Muscle of arm (tissue), 12 donors: Measurements from ENCODE around the gene MAP3K20. TPM values are rescaled to one million over a fixed set of nuclear protein-coding genes. Genes with fewer than 3 reads are reported as not detected.

ENCODE experiments used
- DNase-seq: peaks from one replicate; pipeline ENCODE4 v3.0.0-alpha.2; 2013
- polyA plus RNA-seq, 12 donors: library from polyadenylated mRNA; unstranded; fragments of 120-200 nt; gene quantifications; one replicate each; pipeline ENCODE4 v1.2.1, GENCODE V29; 2013; ENCODE audit not compliant: insufficient read length in 12 of 12

Gene MAP3K20
- polyA plus RNA-seq, 12 donors: 48.8 to 480 (median 105) TPM

- peak; percentile 73 for DNase-seq
Measured at GRCh38 chr2:173048897-173049661, 26.6 kb upstream of the MAP3K20 start.

- DNase-seq: no peak
Measured at GRCh38 chr2:173049831-173050230, 25.8 kb upstream of the MAP3K20 start.

- no peak for DNase-seq
Measured at GRCh38 chr2:173050684-173051083, 25.0 kb upstream of the MAP3K20 start.

GRCh38 chr2:173051463-173052215 lies 24.0 kb upstream of the MAP3K20 start:
- no peak for DNase-seq

GRCh38 chr2:173053043-173053699 lies 22.5 kb upstream of the MAP3K20 start:
- DNase-seq: no peak

- no peak for DNase-seq
Measured at GRCh38 chr2:173054466-173054865, 21.2 kb upstream of the MAP3K20 start.

- no peak for DNase-seq
Measured at GRCh38 chr2:173056705-173057364, 18.8 kb upstream of the MAP3K20 start.

GRCh38 chr2:173058097-173058496 lies 17.5 kb upstream of the MAP3K20 start:
- DNase-seq: no peak

GRCh38 chr2:173058673-173059072 lies 17.0 kb upstream of the MAP3K20 start:
- DNase-seq: no peak

GRCh38 chr2:173059292-173059691 lies 16.4 kb upstream of the MAP3K20 start:
- DNase-seq: no peak

- DNase-seq: no peak
Measured at GRCh38 chr2:173059971-173060461, 15.6 kb upstream of the MAP3K20 start.

- DNase-seq: no peak
Measured at GRCh38 chr2:173062801-173063200, 12.8 kb upstream of the MAP3K20 start.

GRCh38 chr2:173064151-173064805 lies 11.4 kb upstream of the MAP3K20 start:
- DNase-seq: no peak

- no peak for DNase-seq
Measured at GRCh38 chr2:173066887-173067676, 8.6 kb upstream of the MAP3K20 start.

GRCh38 chr2:173075056-173075780 lies 428 bp upstream of the MAP3K20 start:
- DNase-seq: no peak

- peak; percentile 76 for DNase-seq
Measured at GRCh38 chr2:173076581-173077345, 1.1 kb downstream of the MAP3K20 start.

- peak; percentile 25 for DNase-seq
Measured at GRCh38 chr2:173077506-173078177, 2.0 kb downstream of the MAP3K20 start.

- no peak for DNase-seq
Measured at GRCh38 chr2:173079141-173079540, 3.5 kb downstream of the MAP3K20 start.
